A673 (cell line): ENCODE data around the gene C1orf159.

Experiments used
- EZH2 ChIP-seq: fragments of 200-600 bp; sonication (generic); IDR thresholded peaks from 2 replicates; pipeline ENCODE4 v1.6.1; 2017; ENCODE audit warnings: borderline replicate concordance, low read depth, mild to moderate bottlenecking, mixed read lengths, antibody characterized with exemption, low read length; ENCODE audit not compliant: poor library complexity, severe bottlenecking
- TF ChIP-seq, protein P1 (sequence below): fragments of 300-800, 200-600 bp; sonication (generic); conservative IDR thresholded peaks from 2 replicates; pipeline ENCODE4 v1.5.1; 2017; ENCODE audit warnings: low read depth, mild to moderate bottlenecking, antibody characterized with exemption, low read length, moderate library complexity, mixed read lengths

DNA sequence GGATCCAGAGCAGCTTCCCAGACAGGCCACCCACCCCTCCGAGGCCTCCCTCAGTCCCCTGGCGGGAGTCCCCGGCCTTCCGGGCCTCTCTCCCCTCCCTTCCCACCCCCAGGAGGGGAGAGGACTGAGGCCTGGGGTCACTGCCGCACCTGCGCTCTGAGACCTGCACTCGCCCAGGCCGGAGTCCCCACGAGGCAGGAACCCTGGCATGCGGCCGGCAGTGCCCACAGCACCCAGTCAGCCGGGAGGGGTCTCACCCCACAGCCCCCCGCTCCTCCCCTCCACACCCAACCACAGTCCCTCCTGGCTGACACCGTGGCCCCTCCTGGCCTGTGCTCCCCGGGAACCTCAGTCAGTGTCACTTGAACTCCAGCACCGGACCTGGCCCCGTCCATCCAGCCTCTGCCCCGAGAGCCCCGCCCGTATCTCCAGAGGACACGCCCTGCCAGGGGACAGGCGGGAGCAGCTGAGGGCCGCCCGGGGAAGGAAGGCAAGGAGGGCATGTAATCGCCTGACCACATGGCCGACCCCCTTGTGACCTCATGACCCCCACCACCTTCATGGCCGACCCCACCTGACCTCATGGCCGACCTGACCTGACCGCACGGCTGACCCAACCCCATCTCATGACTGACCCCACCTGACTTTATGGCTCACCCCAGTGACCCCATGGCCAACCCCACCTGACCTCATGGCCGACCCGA is 29.1 kb upstream of the C1orf159 start:
- TF ChIP-seq, protein P1, sequence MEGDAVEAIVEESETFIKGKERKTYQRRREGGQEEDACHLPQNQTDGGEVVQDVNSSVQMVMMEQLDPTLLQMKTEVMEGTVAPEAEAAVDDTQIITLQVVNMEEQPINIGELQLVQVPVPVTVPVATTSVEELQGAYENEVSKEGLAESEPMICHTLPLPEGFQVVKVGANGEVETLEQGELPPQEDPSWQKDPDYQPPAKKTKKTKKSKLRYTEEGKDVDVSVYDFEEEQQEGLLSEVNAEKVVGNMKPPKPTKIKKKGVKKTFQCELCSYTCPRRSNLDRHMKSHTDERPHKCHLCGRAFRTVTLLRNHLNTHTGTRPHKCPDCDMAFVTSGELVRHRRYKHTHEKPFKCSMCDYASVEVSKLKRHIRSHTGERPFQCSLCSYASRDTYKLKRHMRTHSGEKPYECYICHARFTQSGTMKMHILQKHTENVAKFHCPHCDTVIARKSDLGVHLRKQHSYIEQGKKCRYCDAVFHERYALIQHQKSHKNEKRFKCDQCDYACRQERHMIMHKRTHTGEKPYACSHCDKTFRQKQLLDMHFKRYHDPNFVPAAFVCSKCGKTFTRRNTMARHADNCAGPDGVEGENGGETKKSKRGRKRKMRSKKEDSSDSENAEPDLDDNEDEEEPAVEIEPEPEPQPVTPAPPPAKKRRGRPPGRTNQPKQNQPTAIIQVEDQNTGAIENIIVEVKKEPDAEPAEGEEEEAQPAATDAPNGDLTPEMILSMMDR: no peak
- no peak for TF ChIP-seq EZH2
